ENCODE results near the gene DENND4A.

- TF ChIP-seq RAD21 (IDR thresholded peaks at IDR 0.05; ENCODE audit: low read length) (no peak), POLR2A (IDR thresholded peaks at IDR 0.05; ENCODE audit: low read depth, low read length) (no peak)
Observed at GRCh38 chr15:65646486-65646885, 145.6 kb downstream of the DENND4A start.
